A673 (cell line): ENCODE data around the gene NOD2. TPM values are rescaled to one million over a fixed set of nuclear protein-coding genes. Genes with fewer than 3 reads are reported as not detected.

Source experiments
- BruUV-seq: library from RNA; stranded (reverse); fragments of 400-500 nt; replicated peaks from 2 replicates; lab custom pipeline; 2021; lab: Mats Ljungman, UMichigan
- CTCF ChIA-PET: fragments of 300-600 bp; sonication (Branson Sonifier 250); formaldehyde crosslinking; loops from one replicate; lab custom pipeline; 2022; ENCODE audit warnings: antibody characterized with exemption; lab: Charles Lee
- POLR2A ChIA-PET: fragments of 300-600 bp; sonication (Branson Sonifier 250); formaldehyde crosslinking; loops from one replicate; lab custom pipeline; 2022; ENCODE audit warnings: antibody characterized with exemption; ENCODE audit not compliant: low non-redundant PET; lab: Charles Lee
- DNase-seq: peaks from one replicate; pipeline ENCODE4 v3.0.0-alpha.2; 2015; ENCODE audit warnings: low spot score
- H3K27ac ChIP-seq: fragments of 200-600 bp; sonication (generic); 2 replicates; pipeline ENCODE4 v1.5.1; 2016; ENCODE audit warnings: mixed run types, low read depth, mild to moderate bottlenecking, mixed read lengths, antibody characterized with exemption, low read length; ENCODE audit not compliant: poor library complexity, severe bottlenecking
- H3K27me3 ChIP-seq: fragments of 200-600 bp; sonication (generic); replicated peaks from 2 replicates; pipeline ENCODE4 v1.6.1; 2017; ENCODE audit warnings: mixed run types, low read depth, mild to moderate bottlenecking, mixed read lengths, antibody characterized with exemption, low read length; ENCODE audit not compliant: insufficient read depth, poor library complexity
- H3K36me3 ChIP-seq: fragments of 200-600 bp; sonication (generic); 2 replicates; pipeline ENCODE4 v1.6.1; 2016; ENCODE audit warnings: mixed run types, mild to moderate bottlenecking, mixed read lengths, antibody characterized with exemption, low read length; ENCODE audit not compliant: insufficient read depth, poor library complexity, severe bottlenecking
- H3K4me1 ChIP-seq: fragments of 200-600 bp; sonication (generic); 2 replicates; pipeline ENCODE4 v1.6.1; 2017; ENCODE audit warnings: mixed run types, mild to moderate bottlenecking, mixed read lengths, antibody characterized with exemption, low read length; ENCODE audit not compliant: insufficient read depth, poor library complexity, severe bottlenecking
- H3K4me3 ChIP-seq: fragments of 200-600 bp; sonication (generic); 2 replicates; pipeline ENCODE4 v1.5.1; 2016; ENCODE audit warnings: low read depth, mixed run types, mild to moderate bottlenecking, mixed read lengths, low read length; ENCODE audit not compliant: poor library complexity, severe bottlenecking
- H3K9me3 ChIP-seq: fragments of 200-600 bp; sonication (generic); 2 replicates; pipeline ENCODE4 v1.6.1; 2016; ENCODE audit warnings: mixed run types, low read depth, mild to moderate bottlenecking, mixed read lengths, antibody characterized with exemption, low read length; ENCODE audit not compliant: poor library complexity, severe bottlenecking
- CTCF ChIP-seq: fragments of 300-800, 200-600 bp; sonication (generic); conservative IDR thresholded peaks from 2 replicates; pipeline ENCODE4 v1.5.1; 2017; ENCODE audit warnings: low read depth, mild to moderate bottlenecking, antibody characterized with exemption, low read length, moderate library complexity, mixed read lengths
- EZH2 ChIP-seq: fragments of 200-600 bp; sonication (generic); IDR thresholded peaks from 2 replicates; pipeline ENCODE4 v1.6.1; 2017; ENCODE audit warnings: borderline replicate concordance, low read depth, mild to moderate bottlenecking, mixed read lengths, antibody characterized with exemption, low read length; ENCODE audit not compliant: poor library complexity, severe bottlenecking
- intact Hi-C: fragments of 100-400 bp; cut with micrococcal nuclease; formaldehyde crosslinking; loops from one replicate; pipeline ENCODE4 v1.10.0; 2022; ENCODE audit not compliant: unreplicated experiment
- total RNA-seq: library from RNA; stranded (reverse); gene quantifications from 2 replicates; pipeline ENCODE4 v1.2.3, GENCODE V29; 2021

NOD2 gene
- total RNA-seq, 1 experiment from 2014 or later: not detected

DNA sequence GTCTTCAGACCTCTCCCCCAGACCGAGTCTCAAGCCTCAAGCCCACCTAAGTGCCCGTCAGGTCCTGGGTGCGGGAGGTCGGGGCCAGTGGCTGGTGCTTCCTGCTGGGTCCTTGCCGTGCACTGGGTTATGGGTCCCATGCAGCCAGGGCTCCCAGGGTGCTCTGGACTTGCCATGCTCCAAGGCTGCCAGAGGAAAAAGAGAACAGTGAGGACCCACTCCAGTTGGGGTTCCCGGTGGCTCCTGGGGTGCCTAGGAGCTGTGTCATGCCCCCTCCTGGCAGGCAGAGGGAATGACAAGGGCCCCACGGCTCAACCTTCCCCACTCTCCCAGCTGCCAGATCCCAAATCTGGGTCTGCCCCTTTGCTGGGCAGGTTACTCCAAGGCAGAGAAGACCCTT, 16.1 kb upstream of the NOD2 start:
- intact Hi-C loops: no loop called here
- POLR2A ChIA-PET: no interaction called here

GRCh38 chr16:50678531-50678930, 14.9 kb upstream of the NOD2 start:
- H3K36me3 ChIP-seq: no peaks in the 10 kb centered on the region
- H3K4me3 ChIP-seq: no peak overlapping the region
- H3K9me3 ChIP-seq: no peaks in the 10 kb centered on the region
- H3K27me3 ChIP-seq: no peaks in the 10 kb centered on the region
- no peaks in the 10 kb centered on the region for H3K4me1 ChIP-seq
- intact Hi-C loops: no loop called here
- BruUV-seq: no TSS peak
- CTCF ChIA-PET: interaction anchor here (1.1 kb wide), 1 partner anchor 13 kb away, joined by 4 read pairs; no protein-coding TSS in a partner anchor
- POLR2A ChIA-PET: no interaction called here
- DNase-seq: no peak
- TF ChIP-seq EZH2: no peak
- TF ChIP-seq CTCF: no peak
- no peak overlapping the region for H3K27ac ChIP-seq

More for the DNA sequence above, 16.1 kb upstream of the NOD2 start:
- BruUV-seq: no TSS peak
- H3K4me1 ChIP-seq: no peaks in the 10 kb centered on the region
- H3K27ac ChIP-seq: no peak overlapping the region
- no peaks in the 10 kb centered on the region for H3K36me3 ChIP-seq
- no peak overlapping the region for H3K4me3 ChIP-seq
- no peaks in the 10 kb centered on the region for H3K27me3 ChIP-seq
- CTCF ChIA-PET: interaction anchor here (1.0 kb wide), 1 partner anchor 8 kb away, joined by 6 read pairs; no protein-coding TSS in a partner anchor
- no peak for DNase-seq
- peaks cover 7% of the 10 kb centered on the region for H3K9me3 ChIP-seq
- no peak for TF ChIP-seq EZH2
- TF ChIP-seq CTCF: peak; percentile 54

GRCh38 chr16:50679266-50679665, 14.1 kb upstream of the NOD2 start:
- intact Hi-C loops: no loop called here
- CTCF ChIA-PET: no interaction called here
- no peaks in the 10 kb centered on the region for H3K27me3 ChIP-seq
- H3K4me1 ChIP-seq: no peaks in the 10 kb centered on the region
- TF ChIP-seq EZH2 (no peak), CTCF (no peak)
- no TSS peak for BruUV-seq
- no peak for DNase-seq
- no peaks in the 10 kb centered on the region for H3K9me3 ChIP-seq
- H3K36me3 ChIP-seq: no peaks in the 10 kb centered on the region
- H3K4me3 ChIP-seq: no peak overlapping the region
- no peak overlapping the region for H3K27ac ChIP-seq
- POLR2A ChIA-PET: interaction anchor here (0.5 kb wide), 1 partner anchor 158 kb away, joined by 4 read pairs; no protein-coding TSS in a partner anchor
